CD4-positive, CD25-positive, alpha-beta regulatory T cell (primary cell): ENCODE results near the gene FAM120A. TPM values are rescaled to one million over a fixed set of nuclear protein-coding genes. Genes with fewer than 3 reads are reported as not detected.

Experiments used
- ATAC-seq, 2 donors: fragments of 150-1000 bp; cut with Tn5 transposase; one replicate each; pipeline ENCODE4 v1.10.0; 2021; ENCODE audit warnings: low read depth in 2 of 2, moderate number of reproducible peaks in 2 of 2, moderate library complexity in 1 of 2
- DNase-seq, 3 donors: peaks; one replicate each; pipeline versions ENCODE4 v3.0.0 to v3.0.0-alpha.2; 2012 to 2022; ENCODE audit warnings: mixed read lengths in 1 of 3
- H3K27ac ChIP-seq: one replicate; pipeline ENCODE4 v1.7.0; 2013; ENCODE audit warnings: mild to moderate bottlenecking, low read length; ENCODE audit not compliant: insufficient read depth, poor library complexity, severe bottlenecking
- H3K27me3 ChIP-seq: one replicate; pipeline ENCODE4 v1.7.0; 2013; ENCODE audit warnings: low read length; ENCODE audit not compliant: control insufficient read depth, insufficient read depth
- H3K36me3 ChIP-seq: one replicate; pipeline ENCODE4 v1.7.0; 2013; ENCODE audit warnings: mild to moderate bottlenecking, low read length, moderate library complexity; ENCODE audit not compliant: control insufficient read depth, insufficient read depth
- H3K4me1 ChIP-seq: 2 replicates; pipeline ENCODE4 v1.7.0; 2013; ENCODE audit warnings: mild to moderate bottlenecking, low read length; ENCODE audit not compliant: insufficient read depth, control insufficient read depth, poor library complexity, severe bottlenecking
- H3K4me3 ChIP-seq: one replicate; pipeline ENCODE4 v1.7.0; 2013; ENCODE audit warnings: low read depth, mild to moderate bottlenecking, low read length, moderate library complexity
- H3K9me3 ChIP-seq, 2 experiments: 1 replicate in 1 of 2; 2 replicates in 1 of 2; pipeline ENCODE4 v1.7.0; 2013; ENCODE audit warnings: low read length in 2 of 2, mild to moderate bottlenecking in 1 of 2, moderate library complexity in 1 of 2; ENCODE audit not compliant: control insufficient read depth in 2 of 2
- H3K27ac Mint-ChIP-seq, 3 donors: one replicate each; pipeline ENCODE4 v1.8.0; 2020 to 2022; ENCODE audit warnings: mild to moderate bottlenecking in 3 of 3, mixed read lengths in 3 of 3, moderate library complexity in 2 of 3
- H3K27me3 Mint-ChIP-seq: one replicate; pipeline ENCODE4 v1.8.0; 2022; ENCODE audit warnings: mild to moderate bottlenecking, mixed read lengths
- H3K36me3 Mint-ChIP-seq: one replicate; pipeline ENCODE4 v1.8.0; 2020; ENCODE audit warnings: mixed read lengths
- H3K4me1 Mint-ChIP-seq, 4 donors: one replicate each; pipeline ENCODE4 v1.8.0; 2020 to 2022; ENCODE audit warnings: mixed read lengths in 4 of 4, mild to moderate bottlenecking in 1 of 4
- H3K4me3 Mint-ChIP-seq, 4 donors: one replicate each; pipeline ENCODE4 v1.8.0; 2020 to 2022; ENCODE audit warnings: mild to moderate bottlenecking in 4 of 4, mixed read lengths in 4 of 4, moderate library complexity in 3 of 4
- H3K9me3 Mint-ChIP-seq, 7 donors: one replicate each; pipeline ENCODE4 v1.8.0; 2020 to 2022; ENCODE audit warnings: mixed read lengths in 7 of 7, mild to moderate bottlenecking in 3 of 7, moderate library complexity in 2 of 7
- polyA plus RNA-seq, 4 donors: library from polyadenylated mRNA; unstranded; fragments of 300-500 nt; fragmentation: Illumina TruSeq; gene quantifications; one replicate each; pipeline ENCODE4 v1.2.3, GENCODE V29; 2021
- total RNA-seq: library from RNA; stranded (reverse); gene quantifications from one replicate; pipeline ENCODE4 v1.2.3, GENCODE V29; 2022

Gene FAM120A
- total and polyA plus RNA-seq, 5 donors from 2014 or later: 11.3 to 95.7 (median 12.9) TPM

GRCh38 chr9:93459432-93459847 lies 8.0 kb downstream of the FAM120A start:
- Mint-ChIP-seq H3K4me3 (peak overlapping the region in 1 of 4 donors; percentile 72), H3K27me3 (no peaks in the 10 kb centered on the region), H3K4me1 (peaks cover 54 to 92% (median 82%) of the 10 kb centered on the region in 4 donors), H3K36me3 (peaks cover 14% of the 10 kb centered on the region), H3K27ac (peak overlapping the region; percentile 63 to 71 (median 65)), H3K9me3 (no peaks in the 10 kb centered on the region)
- Histone ChIP-seq H3K9me3 (no peaks in the 10 kb centered on the region), H3K4me1 (peaks cover 62% of the 10 kb centered on the region), H3K27ac (peak overlapping the region; percentile 39), H3K4me3 (no peak overlapping the region), H3K27me3 (no peaks in the 10 kb centered on the region), H3K36me3 (peaks cover 2% of the 10 kb centered on the region)
- DNase-seq (no peak), ATAC-seq (no peak)

GRCh38 chr9:93460689-93461413 lies 9.4 kb downstream of the FAM120A start:
- Histone ChIP-seq H3K27me3 (no peaks in the 10 kb centered on the region), H3K4me3 (peak overlapping the region; percentile 28), H3K36me3 (peaks cover 2% of the 10 kb centered on the region), H3K9me3 (no peaks in the 10 kb centered on the region), H3K27ac (no peak overlapping the region), H3K4me1 (peaks cover 67% of the 10 kb centered on the region)
- peaks cover 61 to 95% (median 85%) of the 10 kb centered on the region in 4 donors for H3K4me1 Mint-ChIP-seq
- H3K36me3 Mint-ChIP-seq: peaks cover 14% of the 10 kb centered on the region
- peak overlapping the region; percentile 15 to 86 (median 62) for H3K27ac Mint-ChIP-seq
- DNase-seq: no peak
- H3K4me3 Mint-ChIP-seq: peak overlapping the region in 2 of 4 donors; percentile 4 to 19
- ATAC-seq: no peak
- H3K9me3 Mint-ChIP-seq: no peaks in the 10 kb centered on the region
- no peaks in the 10 kb centered on the region for H3K27me3 Mint-ChIP-seq

GRCh38 chr9:93461414-93461743 lies 9.9 kb downstream of the FAM120A start:
- peak overlapping the region; percentile 34 for H3K27ac ChIP-seq
- no peak for DNase-seq
- no peaks in the 10 kb centered on the region for H3K27me3 Mint-ChIP-seq

GRCh38 chr9:93461821-93462220 lies 10.3 kb downstream of the FAM120A start:
- Histone ChIP-seq H3K4me1 (peaks cover 67% of the 10 kb centered on the region), H3K36me3 (peaks cover 2% of the 10 kb centered on the region), H3K27ac (peak overlapping the region; percentile 34), H3K4me3 (no peak overlapping the region), H3K27me3 (no peaks in the 10 kb centered on the region), H3K9me3 (no peaks in the 10 kb centered on the region)
- no peak overlapping the region for H3K27ac Mint-ChIP-seq
- no peaks in the 10 kb centered on the region for H3K27me3 Mint-ChIP-seq
- peaks cover 14% of the 10 kb centered on the region for H3K36me3 Mint-ChIP-seq
- peaks cover 61 to 95% (median 84%) of the 10 kb centered on the region in 4 donors for H3K4me1 Mint-ChIP-seq
- H3K9me3 Mint-ChIP-seq: no peaks in the 10 kb centered on the region
- no peak overlapping the region for H3K4me3 Mint-ChIP-seq
- no peak for ATAC-seq
- DNase-seq: no peak

More at GRCh38 chr9:93461414-93461743, 9.9 kb downstream of the FAM120A start:
- no peak for ATAC-seq
- Histone ChIP-seq H3K27me3 (no peaks in the 10 kb centered on the region), H3K4me3 (no peak overlapping the region), H3K9me3 (no peaks in the 10 kb centered on the region), H3K4me1 (peaks cover 67% of the 10 kb centered on the region), H3K36me3 (peaks cover 2% of the 10 kb centered on the region)
- Mint-ChIP-seq H3K4me3 (no peak overlapping the region), H3K4me1 (peaks cover 61 to 95% (median 84%) of the 10 kb centered on the region in 4 donors), H3K9me3 (no peaks in the 10 kb centered on the region), H3K27ac (no peak overlapping the region), H3K36me3 (peaks cover 14% of the 10 kb centered on the region)

- Mint-ChIP-seq H3K4me3 (peak overlapping the region; percentile 42 to 78 (median 70)), H3K27ac (peak overlapping the region; percentile 79 to 90 (median 81)), H3K27me3 (no peaks in the 10 kb centered on the region), H3K9me3 (no peaks in the 10 kb centered on the region), H3K36me3 (peaks cover 9% of the 10 kb centered on the region), H3K4me1 (peaks cover 62 to 95% (median 85%) of the 10 kb centered on the region in 4 donors)
- H3K27ac ChIP-seq: peak overlapping the region; percentile 68
- peaks cover 68% of the 10 kb centered on the region for H3K4me1 ChIP-seq
- peak in 1 of 3 donors; percentile 85 for DNase-seq
- ATAC-seq: peak; percentile 76 to 81
- no peaks in the 10 kb centered on the region for H3K36me3 ChIP-seq
- no peaks in the 10 kb centered on the region for H3K9me3 ChIP-seq
- H3K27me3 ChIP-seq: no peaks in the 10 kb centered on the region
- peak overlapping the region; percentile 67 for H3K4me3 ChIP-seq
Measured at GRCh38 chr9:93463638-93464248, 12.3 kb downstream of the FAM120A start.

GRCh38 chr9:93464395-93464794 lies 12.9 kb downstream of the FAM120A start:
- peak overlapping the region; percentile 68 for H3K27ac ChIP-seq
- peak overlapping the region; percentile 42 to 78 (median 70) for H3K4me3 Mint-ChIP-seq
- peaks cover 62 to 95% (median 85%) of the 10 kb centered on the region in 4 donors for H3K4me1 Mint-ChIP-seq

GRCh38 chr9:93464876-93465275 lies 13.4 kb downstream of the FAM120A start:
- no peaks in the 10 kb centered on the region for H3K9me3 ChIP-seq
- H3K36me3 ChIP-seq: no peaks in the 10 kb centered on the region
- peak overlapping the region; percentile 68 for H3K27ac ChIP-seq
- ATAC-seq (no peak), DNase-seq (no peak)
- H3K4me3 ChIP-seq: peak overlapping the region; percentile 67
- peak overlapping the region; percentile 79 to 90 (median 81) for H3K27ac Mint-ChIP-seq
- peaks cover 75% of the 10 kb centered on the region for H3K4me1 ChIP-seq
- H3K4me3 Mint-ChIP-seq: peak overlapping the region; percentile 42 to 78 (median 64)
- H3K9me3 Mint-ChIP-seq: no peaks in the 10 kb centered on the region
- H3K27me3 ChIP-seq: no peaks in the 10 kb centered on the region
- peaks cover 59 to 92% (median 82%) of the 10 kb centered on the region in 4 donors for H3K4me1 Mint-ChIP-seq
- peaks cover 5% of the 10 kb centered on the region for H3K36me3 Mint-ChIP-seq
- no peaks in the 10 kb centered on the region for H3K27me3 Mint-ChIP-seq

More at GRCh38 chr9:93464395-93464794, 12.9 kb downstream of the FAM120A start:
- peaks cover 74% of the 10 kb centered on the region for H3K4me1 ChIP-seq
- no peaks in the 10 kb centered on the region for H3K27me3 Mint-ChIP-seq
- peak overlapping the region; percentile 67 for H3K4me3 ChIP-seq
- H3K36me3 Mint-ChIP-seq: peaks cover 9% of the 10 kb centered on the region
- peak in 1 of 3 donors; percentile 53 for DNase-seq
- H3K27ac Mint-ChIP-seq: peak overlapping the region; percentile 79 to 90 (median 81)
- no peaks in the 10 kb centered on the region for H3K36me3 ChIP-seq
- no peak for ATAC-seq
- H3K27me3 ChIP-seq: no peaks in the 10 kb centered on the region
- H3K9me3 ChIP-seq: no peaks in the 10 kb centered on the region
- no peaks in the 10 kb centered on the region for H3K9me3 Mint-ChIP-seq
